ENCODE results near the gene SPIN3. TPM values are rescaled to one million over a fixed set of nuclear protein-coding genes. Genes with fewer than 3 reads are reported as not detected.
"Not testable (repeated sequence)": the region's sequence is repeated elsewhere in the genome, so short reads cannot be mapped to it uniquely, and the experiment has no call there.

The SPIN3 gene
- 17.8 and 22.0 TPM in 2 replicates for total RNA-seq (ENCODE audit: low replicate concordance)

DNA sequence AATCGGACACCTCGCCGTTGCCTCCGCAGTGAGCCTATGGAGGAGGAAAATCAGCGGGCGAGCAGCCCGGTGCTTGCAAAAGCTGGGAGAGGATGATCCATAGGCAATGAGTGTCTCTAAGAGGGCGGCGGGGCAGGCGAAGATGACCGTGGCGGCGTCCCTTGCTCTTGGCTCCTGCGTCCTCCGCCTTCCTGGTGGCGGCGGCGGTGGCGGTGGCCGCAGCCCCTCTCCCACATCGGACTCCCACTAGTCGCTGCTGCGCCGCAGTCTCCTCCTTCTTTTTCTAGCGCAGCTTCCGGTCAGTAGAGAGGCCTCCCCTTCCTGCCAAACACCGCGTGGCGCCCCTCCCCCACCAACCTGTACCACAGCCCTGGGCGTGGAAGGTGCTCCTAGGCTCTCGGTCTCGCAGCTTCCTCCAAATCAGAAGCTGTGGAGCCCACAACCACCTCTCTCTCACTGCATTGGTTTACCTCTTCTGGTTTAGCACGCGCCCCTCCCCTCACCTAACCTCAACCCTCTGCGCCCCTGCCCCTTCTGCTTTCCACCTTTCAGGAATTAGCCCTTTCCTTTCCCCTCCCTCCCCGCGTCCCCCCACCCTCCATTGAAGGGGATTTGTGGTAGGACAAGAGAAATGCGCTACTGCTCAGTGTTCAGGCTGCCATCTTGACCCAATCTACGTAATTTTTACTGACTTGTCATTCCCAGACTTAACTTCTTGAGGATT, at the start of gene SPIN3:
TSS of gene SPIN3 (minus strand) at position 271 of the 724 bp plus-strand sequence. CDS start 594 bp downstream, outside the sequence.
- H3K4me1 ChIP-seq: peaks cover 9% of the 10 kb centered on the region
- H3K9ac ChIP-seq: peak within 1 kb of the TSS; percentile 23
- H2AFZ ChIP-seq (replicated peaks): peak within 1 kb of the TSS; percentile 73
- H3K36me3 Mint-ChIP-seq: peaks cover 26% of the 10 kb centered on the region
- peaks cover 9% of the 10 kb centered on the region for H3K4me1 Mint-ChIP-seq
- H3K4me3 Mint-ChIP-seq: peak within 1 kb of the TSS; percentile 95
- peaks cover 16% of the 10 kb centered on the region for H3K79me2 ChIP-seq (ENCODE audit: low read depth)
- no peaks in the 10 kb centered on the region for H3K27me3 ChIP-seq
- H3K27me3 Mint-ChIP-seq (ENCODE audit: insufficient read depth, low read depth): no peaks in the 10 kb centered on the region
- no peaks in the 10 kb centered on the region for H3K9me3 ChIP-seq (ENCODE audit: low read depth)
- no peaks in the 10 kb centered on the region for H4K20me1 ChIP-seq (ENCODE audit: low read depth)
- TF ChIP-seq, protein P1, sequence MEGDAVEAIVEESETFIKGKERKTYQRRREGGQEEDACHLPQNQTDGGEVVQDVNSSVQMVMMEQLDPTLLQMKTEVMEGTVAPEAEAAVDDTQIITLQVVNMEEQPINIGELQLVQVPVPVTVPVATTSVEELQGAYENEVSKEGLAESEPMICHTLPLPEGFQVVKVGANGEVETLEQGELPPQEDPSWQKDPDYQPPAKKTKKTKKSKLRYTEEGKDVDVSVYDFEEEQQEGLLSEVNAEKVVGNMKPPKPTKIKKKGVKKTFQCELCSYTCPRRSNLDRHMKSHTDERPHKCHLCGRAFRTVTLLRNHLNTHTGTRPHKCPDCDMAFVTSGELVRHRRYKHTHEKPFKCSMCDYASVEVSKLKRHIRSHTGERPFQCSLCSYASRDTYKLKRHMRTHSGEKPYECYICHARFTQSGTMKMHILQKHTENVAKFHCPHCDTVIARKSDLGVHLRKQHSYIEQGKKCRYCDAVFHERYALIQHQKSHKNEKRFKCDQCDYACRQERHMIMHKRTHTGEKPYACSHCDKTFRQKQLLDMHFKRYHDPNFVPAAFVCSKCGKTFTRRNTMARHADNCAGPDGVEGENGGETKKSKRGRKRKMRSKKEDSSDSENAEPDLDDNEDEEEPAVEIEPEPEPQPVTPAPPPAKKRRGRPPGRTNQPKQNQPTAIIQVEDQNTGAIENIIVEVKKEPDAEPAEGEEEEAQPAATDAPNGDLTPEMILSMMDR (IDR thresholded peaks at IDR 0.05): no peak
- no peak for TF ChIP-seq EZH2phosphoT487 (IDR thresholded peaks at IDR 0.05)
- TF ChIP-seq EZH2 (IDR thresholded peaks at IDR 0.05): no peak
- no peaks in the 10 kb centered on the region for H3K36me3 ChIP-seq
- H3K9me3 Mint-ChIP-seq: peaks cover 5% of the 10 kb centered on the region
- peak within 1 kb of the TSS; percentile 90 for H3K27ac ChIP-seq
- H3K4me3 ChIP-seq: peak within 1 kb of the TSS; percentile 58
- H3K27ac Mint-ChIP-seq: peak within 1 kb of the TSS; percentile 95
- peaks cover 13% of the 10 kb centered on the region for H3F3A ChIP-seq (ENCODE audit: low read depth)
- peak; percentile 89 for DNase-seq (ENCODE audit: low spot score)
- H3K4me2 ChIP-seq: peak within 1 kb of the TSS; percentile 71

DNA sequence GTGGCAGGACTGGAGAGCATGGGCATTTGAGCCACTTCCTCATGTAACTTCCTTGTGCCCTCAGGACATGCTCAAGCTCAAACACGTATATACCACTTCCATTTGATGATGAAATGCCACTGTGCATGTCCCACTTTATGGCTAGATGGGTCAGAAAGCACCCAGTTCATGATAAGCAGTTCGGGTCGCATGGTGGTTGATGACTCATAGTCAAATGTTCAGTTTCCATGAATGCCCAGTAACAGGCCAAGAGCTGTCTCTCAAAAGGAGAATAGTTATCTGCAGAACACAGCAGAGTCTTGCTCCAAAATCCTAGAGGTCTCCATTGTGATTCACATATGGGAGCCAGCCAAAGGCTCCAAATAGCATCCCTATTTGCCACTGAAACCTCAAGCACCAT, 48.9 kb upstream of the SPIN3 start:
- Histone ChIP-seq H4K20me1 (ENCODE audit: low read depth) (no peaks in the 10 kb centered on the region), H2AFZ (replicated peaks) (no peak overlapping the region), H3F3A (ENCODE audit: low read depth) (no peaks in the 10 kb centered on the region), H3K9me3 (ENCODE audit: low read depth) (no peaks in the 10 kb centered on the region), H3K27ac (no peak overlapping the region), H3K4me3 (no peak overlapping the region), H3K36me3 (no peaks in the 10 kb centered on the region), H3K4me2 (no peak overlapping the region), H3K9ac (no peak overlapping the region), H3K79me2 (ENCODE audit: low read depth) (no peaks in the 10 kb centered on the region), H3K4me1 (no peaks in the 10 kb centered on the region), H3K27me3 (no peaks in the 10 kb centered on the region)
- Mint-ChIP-seq H3K27ac (no peak overlapping the region), H3K4me1 (no peaks in the 10 kb centered on the region), H3K9me3 (peaks cover 10% of the 10 kb centered on the region), H3K4me3 (no peak overlapping the region), H3K27me3 (ENCODE audit: insufficient read depth, low read depth) (no peaks in the 10 kb centered on the region), H3K36me3 (no peaks in the 10 kb centered on the region)
- DNase-seq (ENCODE audit: low spot score): no peak
- TF ChIP-seq EZH2 (IDR thresholded peaks at IDR 0.05) (no peak), EZH2phosphoT487 (IDR thresholded peaks at IDR 0.05) (no peak)
- TF ChIP-seq, protein P1 (IDR thresholded peaks at IDR 0.05): no peak

DNA sequence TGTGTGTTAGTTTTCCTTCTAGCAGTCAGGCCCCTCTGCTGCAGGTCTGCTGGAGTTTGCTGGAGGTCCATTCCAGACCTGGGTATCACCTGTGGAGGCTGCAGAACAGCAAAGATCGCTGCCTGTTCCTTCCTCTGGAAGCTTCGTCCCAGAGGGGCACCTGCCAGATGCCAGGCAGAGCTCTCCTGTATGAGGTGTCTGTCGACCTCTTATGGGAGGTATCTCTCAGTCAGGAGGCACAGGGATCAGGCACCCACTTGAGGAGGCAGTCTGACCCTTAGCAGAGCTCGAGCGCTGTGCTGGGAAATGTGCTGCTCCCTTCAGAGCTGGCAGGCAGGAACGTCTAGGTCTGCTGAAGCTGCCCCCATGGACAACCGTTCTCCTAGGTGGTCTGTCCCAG, 41.9 kb upstream of the SPIN3 start:
- not testable (repeated sequence) for H3K4me1 ChIP-seq; H3K79me2 ChIP-seq (ENCODE audit: low read depth); H2AFZ ChIP-seq (replicated peaks); H3K27me3 Mint-ChIP-seq (ENCODE audit: insufficient read depth, low read depth); H3K4me3 ChIP-seq; H3K27ac Mint-ChIP-seq; H3K4me3 Mint-ChIP-seq; H3K9me3 ChIP-seq (ENCODE audit: low read depth); H3K36me3 Mint-ChIP-seq; DNase-seq (ENCODE audit: low spot score); H3K27ac ChIP-seq; H3K4me2 ChIP-seq; H4K20me1 ChIP-seq (ENCODE audit: low read depth); H3K27me3 ChIP-seq; H3F3A ChIP-seq (ENCODE audit: low read depth); H3K4me1 Mint-ChIP-seq; H3K9ac ChIP-seq; H3K36me3 ChIP-seq
- peaks cover 14% of the 10 kb centered on the region for H3K9me3 Mint-ChIP-seq

All from neural progenitor cell (in vitro differentiated cells).